C4-2B (cell line): Measurements from ENCODE around the gene RNF166.

Source experiments
- H3K27ac ChIP-seq: fragments of 450-650 bp; 2 replicates; pipeline ENCODE4 v1.5.1; 2017
- ZFX ChIP-seq: fragments of 450-650 bp; IDR thresholded peaks from 2 replicates; pipeline ENCODE4 v1.6.1; 2017
- TF ChIP-seq, protein P1 (sequence below): fragments of 450-650 bp; conservative IDR thresholded peaks from 2 replicates; pipeline ENCODE4 v1.5.1; 2017; ENCODE audit warnings: mild to moderate bottlenecking

The RNF166 gene

DNA sequence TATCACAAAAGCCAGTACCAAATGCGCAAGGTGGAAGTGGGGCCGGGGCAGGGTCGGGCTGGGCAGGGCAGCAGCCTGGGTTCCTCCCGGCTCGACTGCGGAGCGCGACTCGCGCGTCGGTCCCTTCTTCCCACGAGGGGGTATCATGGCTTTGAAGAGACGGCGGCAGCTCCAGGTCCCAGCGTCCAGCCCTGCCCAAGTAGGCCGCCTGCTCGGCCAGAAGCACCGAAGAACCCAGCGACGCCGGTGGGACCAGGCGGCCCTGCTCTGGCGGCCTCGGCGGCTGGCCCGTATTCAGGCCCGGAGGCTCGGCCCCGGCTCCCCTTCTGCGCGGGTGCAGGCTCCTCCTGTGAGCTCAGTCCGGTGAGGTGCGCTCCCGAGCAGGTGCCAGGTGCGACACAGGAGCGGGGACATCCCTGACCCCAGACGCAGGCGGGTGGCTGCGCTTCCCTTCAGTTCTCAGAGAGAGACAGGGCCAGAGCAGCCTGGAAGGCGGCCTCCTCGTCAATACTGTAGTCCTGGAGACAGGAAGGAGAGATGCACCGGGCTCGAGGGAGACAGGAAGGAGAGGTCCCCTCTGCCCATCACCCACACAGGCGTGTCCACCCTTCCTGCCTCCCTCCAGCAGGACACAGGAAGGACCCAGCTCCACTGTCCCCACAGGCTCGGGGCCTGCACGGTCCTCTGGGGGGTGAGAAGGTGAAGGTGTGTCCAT is 8.9 kb downstream of the RNF166 start:
- TF ChIP-seq, protein P1, sequence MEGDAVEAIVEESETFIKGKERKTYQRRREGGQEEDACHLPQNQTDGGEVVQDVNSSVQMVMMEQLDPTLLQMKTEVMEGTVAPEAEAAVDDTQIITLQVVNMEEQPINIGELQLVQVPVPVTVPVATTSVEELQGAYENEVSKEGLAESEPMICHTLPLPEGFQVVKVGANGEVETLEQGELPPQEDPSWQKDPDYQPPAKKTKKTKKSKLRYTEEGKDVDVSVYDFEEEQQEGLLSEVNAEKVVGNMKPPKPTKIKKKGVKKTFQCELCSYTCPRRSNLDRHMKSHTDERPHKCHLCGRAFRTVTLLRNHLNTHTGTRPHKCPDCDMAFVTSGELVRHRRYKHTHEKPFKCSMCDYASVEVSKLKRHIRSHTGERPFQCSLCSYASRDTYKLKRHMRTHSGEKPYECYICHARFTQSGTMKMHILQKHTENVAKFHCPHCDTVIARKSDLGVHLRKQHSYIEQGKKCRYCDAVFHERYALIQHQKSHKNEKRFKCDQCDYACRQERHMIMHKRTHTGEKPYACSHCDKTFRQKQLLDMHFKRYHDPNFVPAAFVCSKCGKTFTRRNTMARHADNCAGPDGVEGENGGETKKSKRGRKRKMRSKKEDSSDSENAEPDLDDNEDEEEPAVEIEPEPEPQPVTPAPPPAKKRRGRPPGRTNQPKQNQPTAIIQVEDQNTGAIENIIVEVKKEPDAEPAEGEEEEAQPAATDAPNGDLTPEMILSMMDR, result no peak
- no peak for TF ChIP-seq ZFX
- no peak overlapping the region for H3K27ac ChIP-seq

DNA sequence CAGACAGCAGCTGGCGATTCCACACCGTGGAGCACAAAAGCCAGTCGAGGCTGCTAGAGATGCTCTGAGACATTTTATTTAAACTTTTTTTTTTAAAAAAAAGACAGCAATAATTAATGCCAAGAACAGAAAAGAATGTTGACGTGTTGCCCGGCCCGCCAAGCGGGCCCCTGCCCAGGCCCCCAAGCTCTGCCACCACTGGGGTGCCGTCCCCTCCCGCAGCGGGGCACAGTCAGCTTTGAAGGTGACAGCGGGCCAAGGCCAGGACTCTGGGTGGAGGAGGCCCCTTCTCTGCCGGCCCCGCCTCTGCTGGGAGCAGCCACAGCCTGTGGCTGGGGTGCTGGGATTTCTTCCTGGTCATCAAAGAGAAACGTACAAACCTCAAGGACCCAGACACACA is 9.8 kb downstream of the RNF166 start:
- no peak overlapping the region for H3K27ac ChIP-seq
- TF ChIP-seq, protein P1, result no peak
- no peak for TF ChIP-seq ZFX

DNA sequence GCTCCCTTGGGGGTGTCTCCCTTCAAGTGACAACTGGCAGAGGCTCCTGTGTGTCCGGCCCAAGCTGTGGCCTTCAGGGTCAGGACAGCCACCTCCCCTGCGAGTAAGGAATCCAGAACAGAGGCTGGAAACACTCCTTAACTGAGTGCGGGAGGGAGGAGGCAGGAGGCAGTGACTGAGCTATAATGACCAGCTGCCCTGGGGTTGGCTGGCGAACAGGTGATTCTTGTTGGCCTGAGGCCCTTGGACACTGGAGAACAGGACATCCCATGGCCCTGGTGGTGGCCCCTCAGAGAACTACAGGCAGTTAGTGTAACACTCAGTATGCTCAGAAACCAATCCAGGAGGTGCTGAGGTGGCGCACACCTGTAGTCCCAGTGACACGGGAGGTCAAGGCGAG is 10.5 kb downstream of the RNF166 start:
- no peak overlapping the region for H3K27ac ChIP-seq
- no peak for TF ChIP-seq ZFX
- TF ChIP-seq, protein P1, result no peak

DNA sequence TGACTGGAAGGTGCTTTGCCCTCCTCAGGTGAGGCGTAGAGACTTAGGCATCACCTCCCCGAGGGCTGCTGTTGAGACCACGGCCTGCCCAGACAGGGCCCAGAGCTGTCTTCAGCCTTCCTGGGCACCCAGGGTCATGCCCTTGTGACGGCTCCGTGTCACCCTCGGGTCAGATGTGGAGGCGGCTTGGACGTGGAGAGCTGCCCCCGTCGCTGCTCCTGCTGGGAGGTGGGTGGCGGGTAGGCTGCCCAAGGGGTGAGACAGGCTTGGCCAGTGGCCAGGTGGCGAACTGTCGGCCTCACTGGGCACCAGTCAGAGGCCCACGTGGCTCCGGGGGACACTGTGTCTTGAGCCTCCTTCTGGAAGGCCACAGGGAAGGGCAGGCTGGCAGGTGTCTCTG is 11.0 kb downstream of the RNF166 start:
- no peak for TF ChIP-seq ZFX
- TF ChIP-seq, protein P1, result no peak
- H3K27ac ChIP-seq, result no peak overlapping the region

DNA sequence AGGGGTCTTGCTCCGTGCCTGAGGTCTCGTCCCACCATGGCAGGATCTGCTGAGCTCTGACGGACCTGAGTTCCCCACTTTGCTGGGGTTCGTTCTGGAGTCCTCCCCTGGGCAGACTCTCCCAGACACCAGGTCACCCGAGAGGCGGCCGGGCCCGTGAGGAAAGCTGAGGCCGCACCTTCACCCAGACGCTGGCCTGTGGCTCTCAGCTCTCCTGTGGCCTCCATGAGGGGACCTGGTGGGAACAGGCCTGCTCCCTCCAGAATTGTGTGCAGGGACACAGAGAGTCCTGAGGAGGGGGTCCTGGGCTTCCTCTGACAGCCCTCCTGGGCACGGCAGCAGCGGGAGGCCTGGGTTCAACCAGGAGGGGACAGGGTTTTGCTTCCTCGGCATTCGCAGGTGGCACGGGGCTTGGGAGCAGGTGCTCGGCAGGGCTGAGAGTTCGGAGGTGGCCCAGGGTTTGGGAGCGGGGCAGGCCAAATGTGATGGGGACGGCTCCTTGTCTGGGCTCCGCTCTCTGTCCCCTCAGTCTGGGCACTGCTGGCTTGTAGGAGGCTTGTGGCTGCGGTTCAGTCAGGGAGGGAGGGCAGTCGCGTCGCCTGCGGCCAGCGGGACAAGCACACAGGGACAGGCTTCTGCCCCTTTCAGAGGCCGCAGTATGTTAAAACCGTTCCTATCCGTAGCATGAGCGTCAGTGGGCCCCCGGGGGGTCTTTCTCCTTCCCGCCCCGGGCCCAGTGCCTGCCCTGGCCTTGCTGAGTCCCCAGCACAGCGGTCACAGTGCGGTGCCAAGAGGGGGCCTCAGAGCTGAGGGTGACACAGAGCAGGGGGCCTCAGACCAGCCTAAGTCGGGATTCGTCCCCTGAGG is 11.8 kb downstream of the RNF166 start:
- H3K27ac ChIP-seq, result no peak overlapping the region
- TF ChIP-seq ZFX, result no peak
- TF ChIP-seq, protein P1, result no peak

DNA sequence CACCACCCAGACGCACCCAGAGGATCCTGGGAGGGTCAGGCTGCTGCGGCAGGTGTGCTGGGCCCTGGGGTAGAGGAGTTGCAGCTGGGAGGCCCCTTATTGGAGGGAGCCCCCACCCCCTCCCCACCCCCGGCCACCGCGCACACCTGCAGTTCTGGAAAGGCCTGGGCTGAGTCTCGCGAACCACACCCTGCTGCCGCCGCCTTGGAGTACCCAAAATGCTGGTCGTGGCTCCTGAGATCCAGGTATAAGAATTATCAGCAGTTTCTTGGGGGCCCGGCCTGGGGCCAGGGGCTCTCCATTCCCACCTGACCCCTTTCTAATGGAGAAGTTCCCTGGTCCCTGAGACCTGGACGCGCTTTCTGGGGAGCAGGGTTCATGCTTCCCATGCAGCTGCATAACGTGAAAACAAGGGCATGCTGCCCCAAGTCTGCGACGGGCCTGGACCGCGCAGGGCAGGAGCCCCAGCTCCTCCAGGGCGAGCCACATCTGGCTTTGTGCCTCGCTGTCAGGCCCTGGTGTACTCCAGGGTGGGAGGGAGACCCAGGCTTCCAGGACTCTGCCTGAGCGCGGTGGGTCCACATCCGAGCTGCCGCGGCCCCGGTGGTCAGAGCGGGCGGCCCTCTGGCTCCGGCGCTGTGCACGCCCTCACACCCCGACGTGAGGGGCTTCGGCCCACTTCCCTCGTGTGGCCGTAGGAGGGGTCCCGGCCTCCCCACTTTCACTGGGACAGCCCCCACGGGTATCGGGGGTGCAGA is 12.6 kb downstream of the RNF166 start:
- H3K27ac ChIP-seq, result no peak overlapping the region
- TF ChIP-seq ZFX, result no peak
- TF ChIP-seq, protein P1, result no peak
